Stimulated activated CD8-positive, alpha-beta memory T cell treated with anti-CD3 and anti-CD28 coated beads, Interleukin-4, amount 100 ng/mL, for 1 hour (primary cell): ENCODE results near the gene PTPN2.
"Not testable (repeated sequence)": the region's sequence is repeated elsewhere in the genome, so short reads cannot be mapped to it uniquely, and the experiment has no call there.

Experiments
- DNase-seq, 2 donors: peaks; one replicate each; pipeline ENCODE4 v3.0.0-alpha.2; 2020; ENCODE audit warnings: low read depth in 2 of 2, low spot score in 1 of 2

Gene PTPN2

GRCh38 chr18:12895014-12895413 is 11.0 kb upstream of the PTPN2 start:
- DNase-seq = no peak

GRCh38 chr18:12891561-12891960 is 7.5 kb upstream of the PTPN2 start:
- DNase-seq = no peak

GRCh38 chr18:12890964-12891363 is 6.9 kb upstream of the PTPN2 start:
- DNase-seq = no peak

- DNase-seq = no peak
Measured at GRCh38 chr18:12886498-12887126, 2.6 kb upstream of the PTPN2 start.

GRCh38 chr18:12885500-12885899 is 1.5 kb upstream of the PTPN2 start:
- no peak for DNase-seq

- DNase-seq = no peak
Measured at GRCh38 chr18:12884406-12885323, 628 bp upstream of the PTPN2 start.

GRCh38 chr18:12883372-12883683 is 709 bp downstream of the PTPN2 start:
- DNase-seq = no peak

GRCh38 chr18:12882453-12883371 is 1.3 kb downstream of the PTPN2 start:
- DNase-seq = no peak

GRCh38 chr18:12880541-12880910 is 3.5 kb downstream of the PTPN2 start:
- DNase-seq = no peak

- DNase-seq = no peak
Measured at GRCh38 chr18:12879840-12880540, 4.0 kb downstream of the PTPN2 start.

GRCh38 chr18:12874992-12875391 is 9.0 kb downstream of the PTPN2 start:
- DNase-seq = not testable (repeated sequence)

- not testable (repeated sequence) for DNase-seq
Measured at GRCh38 chr18:12873961-12874567, 10.0 kb downstream of the PTPN2 start.

GRCh38 chr18:12872408-12872807 is 11.6 kb downstream of the PTPN2 start:
- no peak for DNase-seq

- no peak for DNase-seq
Measured at GRCh38 chr18:12868576-12868975, 15.5 kb downstream of the PTPN2 start.

- no peak for DNase-seq
Measured at GRCh38 chr18:12867441-12868123, 16.5 kb downstream of the PTPN2 start.

GRCh38 chr18:12863687-12864216 is 20.3 kb downstream of the PTPN2 start:
- DNase-seq = no peak

- DNase-seq = no peak
Measured at GRCh38 chr18:12862874-12863482, 21.1 kb downstream of the PTPN2 start.

GRCh38 chr18:12862467-12862866 is 21.6 kb downstream of the PTPN2 start:
- DNase-seq = no peak

GRCh38 chr18:12861637-12862036 is 22.4 kb downstream of the PTPN2 start:
- DNase-seq = no peak
